OCI-LY3 (cell line): ENCODE results near the gene STK32B.

Experiments used
- EZH2phosphoT487 ChIP-seq: fragments of 200-600 bp; shearing (Covaris generic); IDR thresholded peaks from 2 replicates; pipeline ENCODE4 v1.6.1; 2018; ENCODE audit warnings: antibody characterized with exemption, mixed run types, low read depth
- TF ChIP-seq, protein P1 (sequence below): fragments of 200-600, 300-600 bp; sonication (generic); IDR thresholded peaks from 2 replicates; pipeline ENCODE4 v1.5.1; 2014; ENCODE audit warnings: antibody characterized with exemption, low read length, low read depth

DNA sequence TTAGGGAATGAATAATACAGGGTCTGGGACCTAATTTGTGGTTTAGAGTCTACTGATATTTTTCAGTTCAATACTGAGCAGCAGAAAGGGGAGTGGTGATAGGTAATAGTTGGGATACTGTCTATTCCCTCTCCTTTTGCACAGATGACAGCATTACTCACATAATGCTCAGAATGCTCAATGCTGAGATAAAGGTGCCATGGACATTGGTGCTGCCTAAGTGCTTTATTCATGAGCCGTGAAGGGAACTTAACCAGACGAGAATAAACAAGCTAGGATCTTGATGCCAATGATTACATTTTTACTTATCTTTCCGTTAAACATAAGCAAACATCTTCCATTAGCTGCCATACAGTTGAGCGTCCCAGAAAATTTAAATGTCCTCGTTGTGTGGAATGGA, 75.6 kb downstream of the STK32B start:
- TF ChIP-seq, protein P1, sequence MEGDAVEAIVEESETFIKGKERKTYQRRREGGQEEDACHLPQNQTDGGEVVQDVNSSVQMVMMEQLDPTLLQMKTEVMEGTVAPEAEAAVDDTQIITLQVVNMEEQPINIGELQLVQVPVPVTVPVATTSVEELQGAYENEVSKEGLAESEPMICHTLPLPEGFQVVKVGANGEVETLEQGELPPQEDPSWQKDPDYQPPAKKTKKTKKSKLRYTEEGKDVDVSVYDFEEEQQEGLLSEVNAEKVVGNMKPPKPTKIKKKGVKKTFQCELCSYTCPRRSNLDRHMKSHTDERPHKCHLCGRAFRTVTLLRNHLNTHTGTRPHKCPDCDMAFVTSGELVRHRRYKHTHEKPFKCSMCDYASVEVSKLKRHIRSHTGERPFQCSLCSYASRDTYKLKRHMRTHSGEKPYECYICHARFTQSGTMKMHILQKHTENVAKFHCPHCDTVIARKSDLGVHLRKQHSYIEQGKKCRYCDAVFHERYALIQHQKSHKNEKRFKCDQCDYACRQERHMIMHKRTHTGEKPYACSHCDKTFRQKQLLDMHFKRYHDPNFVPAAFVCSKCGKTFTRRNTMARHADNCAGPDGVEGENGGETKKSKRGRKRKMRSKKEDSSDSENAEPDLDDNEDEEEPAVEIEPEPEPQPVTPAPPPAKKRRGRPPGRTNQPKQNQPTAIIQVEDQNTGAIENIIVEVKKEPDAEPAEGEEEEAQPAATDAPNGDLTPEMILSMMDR = no peak
- TF ChIP-seq EZH2phosphoT487 = no peak
